SK-N-SH (cell line): ENCODE data around the gene OR52A1. TPM values are rescaled to one million over a fixed set of nuclear protein-coding genes. Genes with fewer than 3 reads are reported as not detected.

Experiments used
- CTCF ChIA-PET: fragments of 300-600, 350-600 bp; formaldehyde crosslinking; extraction: SDS; loops from one replicate; lab custom pipeline; 2021; lab: Yijun Ruan, JAX
- POLR2A ChIA-PET: fragments of 350-600 bp; sonication (Branson Sonifier 250); formaldehyde crosslinking; extraction: SDS; loops from one replicate; lab custom pipeline; 2020; ENCODE audit warnings: antibody characterized with exemption, inconsistent platforms; lab: Yijun Ruan, JAX
- DNase-seq: peaks from one replicate; pipeline ENCODE4 v3.0.0; 2012
- H2AFZ ChIP-seq: fragments of 200-600 bp; sonication (generic); 2 replicates; pipeline ENCODE4 v1.8.1; 2016; ENCODE audit warnings: antibody characterized with exemption, mild to moderate bottlenecking, low read depth
- H3F3A ChIP-seq: fragments of 200-600 bp; sonication (generic); replicated peaks from 2 replicates; pipeline ENCODE3; 2016; ENCODE audit warnings: antibody characterized with exemption, mild to moderate bottlenecking; ENCODE audit not compliant: insufficient read depth
- H3K27ac ChIP-seq, 2 experiments: fragments of 200-500 bp in 1 of 2; fragments of 200-600 bp in 1 of 2; sonication (Bioruptor generic) in 1 of 2; sonication (generic), shearing (Covaris generic) in 1 of 2; 2 replicates each; pipeline versions ENCODE4 v1.5.1 to v1.6.1; 2014 to 2016; ENCODE audit warnings: low read depth in 2 of 2, inconsistent platforms in 1 of 2, low read length in 1 of 2, mild to moderate bottlenecking in 1 of 2, mixed read lengths in 1 of 2
- H3K27me3 ChIP-seq: fragments of 200-600 bp; sonication (generic), shearing (Covaris generic); 2 replicates; pipeline ENCODE4 v1.6.1; 2016; ENCODE audit warnings: mixed run types; ENCODE audit not compliant: insufficient read depth
- H3K36me3 ChIP-seq, 2 experiments: fragments of 200-500 bp in 1 of 2; fragments of 200-600 bp in 1 of 2; sonication (Bioruptor generic) in 1 of 2; sonication (generic) in 1 of 2; replicated peaks in 1 of 2; 2 replicates each; pipeline versions ENCODE3 to v1.5.1; 2014 to 2016; ENCODE audit warnings: low read length in 1 of 2, mild to moderate bottlenecking in 1 of 2; ENCODE audit not compliant: insufficient read depth in 2 of 2, control insufficient read depth in 1 of 2
- H3K4me1 ChIP-seq, 2 experiments: fragments of 200-500 bp in 1 of 2; fragments of 200-600 bp in 1 of 2; sonication (Bioruptor generic) in 1 of 2; sonication (generic), shearing (Covaris generic) in 1 of 2; 2 replicates each; pipeline versions ENCODE4 v1.5.1 to v1.6.1; 2014 to 2016; ENCODE audit warnings: low read depth in 1 of 2, low read length in 1 of 2, mixed run types in 1 of 2; ENCODE audit not compliant: insufficient read depth in 2 of 2, control insufficient read depth in 1 of 2
- H3K4me2 ChIP-seq: fragments of 200-600 bp; sonication (generic), shearing (Covaris generic); 2 replicates; pipeline ENCODE4 v1.6.1; 2017; ENCODE audit warnings: mixed run types
- H3K4me3 ChIP-seq, 2 experiments: fragments of 200-500 bp in 1 of 2; fragments of 200-600 bp in 1 of 2; sonication (Bioruptor generic) in 1 of 2; sonication (generic), shearing (Covaris generic) in 1 of 2; 2 replicates each; pipeline versions ENCODE4 v1.5.1 to v1.8.1; 2014 to 2016; ENCODE audit warnings: low read depth in 2 of 2, inconsistent platforms in 1 of 2, low read length in 1 of 2, mild to moderate bottlenecking in 1 of 2, mixed read lengths in 1 of 2, moderate library complexity in 1 of 2
- H3K79me2 ChIP-seq: fragments of 200-600 bp; sonication (generic); 2 replicates; pipeline ENCODE4 v1.8.1; 2017; ENCODE audit warnings: mild to moderate bottlenecking; ENCODE audit not compliant: insufficient read depth
- H3K9ac ChIP-seq: fragments of 200-600 bp; sonication (generic); 2 replicates; pipeline ENCODE4 v1.6.1; 2017; ENCODE audit warnings: mixed run types
- H3K9me2 ChIP-seq: fragments of 200-600 bp; sonication (generic); 2 replicates; pipeline ENCODE4 v1.6.1; 2017; ENCODE audit warnings: mixed run types
- H3K9me3 ChIP-seq: fragments of 200-600 bp; sonication (generic); 2 replicates; pipeline ENCODE4 v1.6.1; 2017; ENCODE audit warnings: mixed run types, mild to moderate bottlenecking, moderate library complexity
- H4K20me1 ChIP-seq: fragments of 200-600 bp; sonication (generic); 2 replicates; pipeline ENCODE4 v1.6.1; 2017; ENCODE audit warnings: mild to moderate bottlenecking, mixed run types; ENCODE audit not compliant: insufficient read depth
- CHD2 ChIP-seq: fragments of 150-350 bp; IDR thresholded peaks from 2 replicates; pipeline ENCODE4 v1.6.1; 2018; ENCODE audit warnings: low read length; ENCODE audit not compliant: partially characterized antibody
- CTCF ChIP-seq: fragments of 200-600 bp; sonication (generic); IDR thresholded peaks from 2 replicates; pipeline ENCODE4 v1.6.1; 2017; ENCODE audit warnings: antibody characterized with exemption, mild to moderate bottlenecking, moderate library complexity
- ELF1 ChIP-seq: IDR thresholded peaks from 2 replicates; pipeline ENCODE4 v1.4.0; 2012
- FOXJ3 ChIP-seq: sonication (generic); formaldehyde crosslinking; IDR thresholded peaks from 2 replicates; pipeline ENCODE4 v1.5.1; 2020; ENCODE audit warnings: mild to moderate bottlenecking, missing genetic modification reagents
- GABPA ChIP-seq: IDR thresholded peaks from 2 replicates; pipeline ENCODE4 v1.4.0; 2012; ENCODE audit warnings: low read depth, mild to moderate bottlenecking
- GATA2 ChIP-seq: sonication (generic); formaldehyde crosslinking; IDR thresholded peaks from 2 replicates; pipeline ENCODE4 v1.5.0; 2020; ENCODE audit warnings: mild to moderate bottlenecking, missing genetic modification reagents
- IRF3 ChIP-seq: fragments of 150-350 bp; IDR thresholded peaks from 2 replicates; pipeline ENCODE4 v1.6.1; 2016; ENCODE audit warnings: mild to moderate bottlenecking, low read depth, low read length
- MEF2A ChIP-seq: IDR thresholded peaks from 2 replicates; pipeline ENCODE4 v1.4.0; 2012; ENCODE audit warnings: low read depth, borderline replicate concordance
- NRF1 ChIP-seq: IDR thresholded peaks from 2 replicates; pipeline ENCODE4 v1.6.1; 2012; ENCODE audit warnings: low read depth, mild to moderate bottlenecking, low read length
- POLR2AphosphoS5 ChIP-seq: IDR thresholded peaks from 2 replicates; pipeline ENCODE4 v1.6.1; 2012; ENCODE audit warnings: low read depth, low read length
- RAD21 ChIP-seq: IDR thresholded peaks from 2 replicates; pipeline ENCODE4 v1.6.1; 2012; ENCODE audit warnings: mild to moderate bottlenecking, low read length
- RCOR1 ChIP-seq: fragments of 150-350 bp; IDR thresholded peaks from 2 replicates; pipeline ENCODE4 v1.6.1; 2017; ENCODE audit warnings: antibody characterized with exemption, low read length
- RFX5 ChIP-seq: IDR thresholded peaks from 2 replicates; pipeline ENCODE4 v1.6.1; 2012; ENCODE audit warnings: mild to moderate bottlenecking, improper control_type of control experiment, low read length
- RXRA ChIP-seq: IDR thresholded peaks from 2 replicates; pipeline ENCODE4 v1.4.0; 2012; ENCODE audit warnings: low read depth, mild to moderate bottlenecking, borderline replicate concordance
- TCF12 ChIP-seq: IDR thresholded peaks from 2 replicates; pipeline ENCODE4 v1.4.0; 2012
- USF1 ChIP-seq: IDR thresholded peaks from 2 replicates; pipeline ENCODE4 v1.4.0; 2012; ENCODE audit warnings: low read depth, borderline replicate concordance
- WGBS: methylation state at CpG from one replicate; pipeline ENCODE4 v1.1.6; 2017; ENCODE audit warnings: low lambda C conversion rate; 5-methylcytosine and 5-hydroxymethylcytosine counted together
- polyA plus RNA-seq, 3 experiments: library from polyadenylated mRNA; depleted of rRNA; stranded (reverse); fragments of >200 nt; gene quantifications; 2 replicates each; pipeline ENCODE4 v1.2.3, GENCODE V29; 2012

Gene OR52A1
- polyA plus RNA-seq, 1 of the 3 experiments (the other 2 are of a cell fraction) = not detected

GRCh38 chr11:5178046-5178837, 23.7 kb upstream of the OR52A1 start:
- no peak overlapping the region for H3K4me3 ChIP-seq
- H3K27ac ChIP-seq = no peak overlapping the region
- no peaks in the 10 kb centered on the region for H3K79me2 ChIP-seq
- CTCF ChIA-PET = no interaction called here
- POLR2A ChIA-PET = no interaction called here
- no peaks in the 10 kb centered on the region for H3K9me2 ChIP-seq
- no peaks in the 10 kb centered on the region for H3K27me3 ChIP-seq
- no peak for TF ChIP-seq IRF3
- no peak for TF ChIP-seq RCOR1
- no peak for TF ChIP-seq CHD2
- H3K9me3 ChIP-seq = no peaks in the 10 kb centered on the region
- H3K4me1 ChIP-seq = no peaks in the 10 kb centered on the region
- no peaks in the 10 kb centered on the region for H3F3A ChIP-seq
- H2AFZ ChIP-seq = no peak overlapping the region
- H3K4me2 ChIP-seq = no peak overlapping the region
- WGBS = 5% methylated on average over 10 of the region's 10 CpGs
- no peak overlapping the region for H3K9ac ChIP-seq
- H4K20me1 ChIP-seq = no peaks in the 10 kb centered on the region
- H3K36me3 ChIP-seq = no peaks in the 10 kb centered on the region
- DNase-seq = no peak

GRCh38 chr11:5174934-5175333, 20.4 kb upstream of the OR52A1 start:
- no peaks in the 10 kb centered on the region for H3K79me2 ChIP-seq
- H3K27me3 ChIP-seq = no peaks in the 10 kb centered on the region; the same call in 1 of the 2 replicates
- no peak overlapping the region for H3K27ac ChIP-seq
- DNase-seq = no peak
- H2AFZ ChIP-seq = no peak overlapping the region
- TF ChIP-seq IRF3 = no peak
- TF ChIP-seq GATA2 (CRISPR knock-in tag) = no peak
- no peak overlapping the region for H3K4me2 ChIP-seq
- CTCF ChIA-PET = no interaction called here
- no peaks in the 10 kb centered on the region for H3K4me1 ChIP-seq
- POLR2A ChIA-PET = no interaction called here
- no peaks in the 10 kb centered on the region for H4K20me1 ChIP-seq
- no peak overlapping the region for H3K4me3 ChIP-seq
- H3K9ac ChIP-seq = no peak overlapping the region
- 8% methylated on average over 7 of the region's 7 CpGs for WGBS
- H3K9me3 ChIP-seq = no peaks in the 10 kb centered on the region
- H3F3A ChIP-seq = no peaks in the 10 kb centered on the region
- no peaks in the 10 kb centered on the region for H3K9me2 ChIP-seq
- no peaks in the 10 kb centered on the region for H3K36me3 ChIP-seq

GRCh38 chr11:5171856-5172255, 17.3 kb upstream of the OR52A1 start:
- Histone ChIP-seq H4K20me1 (no peaks in the 10 kb centered on the region), H2AFZ (no peak overlapping the region), H3K4me1 (no peaks in the 10 kb centered on the region), H3K9me2 (no peaks in the 10 kb centered on the region), H3K9me3 (no peaks in the 10 kb centered on the region), H3K4me3 (no peak overlapping the region), H3K27me3 (no peaks in the 10 kb centered on the region; the same call in 1 of the 2 replicates), H3K9ac (no peak overlapping the region), H3K4me2 (no peak overlapping the region), H3F3A (no peaks in the 10 kb centered on the region), H3K79me2 (no peaks in the 10 kb centered on the region), H3K27ac (no peak overlapping the region), H3K36me3 (no peaks in the 10 kb centered on the region)
- ChIA-PET CTCF (no interaction called here), POLR2A (no interaction called here)
- 0% methylated on average over 2 of the region's 2 CpGs for WGBS
- DNase-seq = no peak
- TF ChIP-seq ELF1 (no peak), FOXJ3 (CRISPR knock-in tag) (no peak), TCF12 (no peak), USF1 (no peak), RXRA (no peak), IRF3 (no peak), RAD21 (no peak), NRF1 (no peak), RFX5 (no peak), MEF2A (no peak), POLR2AphosphoS5 (no peak), CTCF (no peak), GABPA (no peak)
